GM12874 (cell line): ENCODE results near the gene PDZRN3.

Source experiments
- CTCF ChIP-seq: IDR thresholded peaks from 2 replicates; pipeline ENCODE4 v1.5.1; 2011; ENCODE audit warnings: low read depth, mild to moderate bottlenecking, control low read depth, low read length, moderate library complexity; ENCODE audit not compliant: insufficient read depth

The PDZRN3 gene

DNA sequence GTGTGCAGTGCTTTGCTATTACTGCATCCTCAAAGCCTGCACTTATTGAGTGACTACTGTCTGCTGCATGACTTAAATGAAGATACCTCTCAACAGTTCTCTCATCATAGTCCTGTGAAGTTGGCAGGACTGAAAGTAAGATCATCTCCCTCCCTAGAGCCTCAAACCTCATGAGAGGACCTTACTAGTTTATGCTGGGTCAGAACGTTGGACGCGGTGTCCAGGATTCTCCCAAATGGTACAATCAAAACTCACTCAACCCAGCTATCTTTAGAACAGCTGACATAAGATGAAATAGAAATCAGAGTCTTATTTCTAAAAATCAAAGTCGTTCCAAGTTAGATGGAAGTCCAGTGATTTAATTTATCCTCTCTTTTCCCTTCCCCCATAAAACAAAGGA, 219.7 kb downstream of the PDZRN3 start:
- TF ChIP-seq CTCF, result no peak

DNA sequence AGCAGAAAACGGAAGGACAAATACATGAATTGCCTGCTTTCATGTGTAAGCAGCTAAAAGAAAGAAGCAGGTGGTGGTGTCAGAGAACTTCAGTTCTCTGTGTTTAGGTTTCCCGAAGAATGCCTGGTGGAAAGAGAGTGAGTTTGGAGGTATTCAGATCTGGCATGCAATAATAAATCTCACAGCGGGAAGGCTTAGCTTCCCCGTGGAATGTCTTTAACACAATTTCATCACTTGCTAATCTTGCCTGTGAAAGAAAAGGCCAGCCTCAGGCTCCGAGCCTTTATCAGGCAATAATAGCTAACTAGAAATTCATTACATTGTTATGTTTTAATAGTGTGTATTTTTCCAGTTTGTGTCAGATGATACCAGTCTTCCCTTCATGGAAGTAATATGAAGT, 220.3 kb downstream of the PDZRN3 start:
- no peak for TF ChIP-seq CTCF

- no peak for TF ChIP-seq CTCF
Measured at GRCh38 chr3:73403444-73403843, 221.3 kb downstream of the PDZRN3 start.

DNA sequence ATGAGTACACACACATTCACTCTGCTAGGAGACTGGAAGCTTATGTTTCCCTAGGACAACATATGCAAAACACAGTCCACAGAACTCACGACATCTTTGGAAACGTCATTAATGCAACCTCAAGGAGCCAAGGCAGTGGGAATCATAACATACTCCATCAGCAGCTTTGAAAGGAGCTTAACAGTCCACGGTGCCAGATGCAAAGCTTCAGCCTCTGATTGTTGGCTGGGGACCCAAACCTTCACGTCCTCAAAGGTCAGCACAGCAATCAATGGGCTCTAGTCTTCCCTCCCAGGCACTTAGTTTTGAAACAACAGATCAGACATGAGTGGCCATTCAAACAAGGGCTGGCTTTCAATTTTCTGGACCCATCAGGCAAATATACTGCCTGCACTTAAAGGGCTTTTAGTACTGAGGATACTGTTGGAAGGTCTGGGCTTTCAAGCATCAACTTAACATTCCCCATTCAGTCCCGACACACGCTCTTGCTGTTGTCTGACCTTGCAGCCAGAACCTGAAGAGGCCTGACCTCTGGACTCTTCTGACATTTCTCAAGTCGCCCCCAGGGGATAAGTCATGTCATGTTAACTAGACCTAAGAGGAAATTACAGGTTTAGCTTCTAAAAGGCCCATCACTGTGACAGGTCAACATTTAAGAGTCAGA, 223.0 kb downstream of the PDZRN3 start:
- no peak for TF ChIP-seq CTCF

DNA sequence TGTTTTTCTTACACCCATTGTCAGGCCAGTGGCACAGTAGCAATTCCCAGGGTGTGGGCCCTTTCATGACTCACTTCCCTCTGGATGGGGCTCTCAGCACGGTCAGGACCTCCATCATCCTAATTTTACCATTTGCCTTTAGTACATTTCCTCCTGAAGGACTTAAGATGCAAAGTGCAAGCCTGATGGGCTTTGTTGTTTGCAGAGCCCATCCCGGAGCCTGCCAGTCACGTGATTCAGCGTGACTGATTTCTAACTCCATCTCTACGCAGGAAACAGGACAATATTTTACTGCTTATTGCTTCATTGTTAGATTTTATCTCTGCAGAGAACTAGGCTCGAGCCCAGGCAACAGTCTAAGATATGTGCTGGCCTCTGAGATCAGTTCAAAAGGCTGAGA, 223.7 kb downstream of the PDZRN3 start:
- no peak for TF ChIP-seq CTCF

DNA sequence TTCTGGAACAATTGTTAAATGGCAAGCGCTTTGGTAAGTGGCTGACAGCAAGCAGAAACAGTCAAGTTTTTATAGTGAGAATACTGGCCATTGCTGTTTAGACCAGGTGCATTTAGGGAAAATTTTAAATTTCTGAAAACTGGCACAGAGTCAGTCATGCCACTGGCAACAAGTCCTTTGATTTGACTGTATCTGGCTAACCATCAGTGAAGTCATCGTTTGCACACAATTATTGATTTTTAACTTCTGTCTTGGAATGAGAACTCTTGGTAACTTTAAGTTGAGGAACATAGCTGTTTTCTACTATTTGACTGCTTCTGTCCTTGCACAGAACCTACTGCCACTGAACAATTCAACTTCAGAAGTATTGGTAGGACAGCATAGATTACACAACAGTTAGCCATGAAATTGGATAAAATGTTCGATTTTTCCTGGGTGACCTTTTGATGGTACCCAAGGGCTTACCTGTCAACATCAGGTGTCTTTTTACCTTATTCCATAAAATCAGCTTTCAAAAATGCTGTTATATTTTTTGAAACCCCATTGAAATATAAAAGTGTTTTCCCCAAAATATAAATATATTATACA, 225.0 kb downstream of the PDZRN3 start:
- no peak for TF ChIP-seq CTCF

- no peak for TF ChIP-seq CTCF
Measured at GRCh38 chr3:73399106-73399505, 225.6 kb downstream of the PDZRN3 start.

DNA sequence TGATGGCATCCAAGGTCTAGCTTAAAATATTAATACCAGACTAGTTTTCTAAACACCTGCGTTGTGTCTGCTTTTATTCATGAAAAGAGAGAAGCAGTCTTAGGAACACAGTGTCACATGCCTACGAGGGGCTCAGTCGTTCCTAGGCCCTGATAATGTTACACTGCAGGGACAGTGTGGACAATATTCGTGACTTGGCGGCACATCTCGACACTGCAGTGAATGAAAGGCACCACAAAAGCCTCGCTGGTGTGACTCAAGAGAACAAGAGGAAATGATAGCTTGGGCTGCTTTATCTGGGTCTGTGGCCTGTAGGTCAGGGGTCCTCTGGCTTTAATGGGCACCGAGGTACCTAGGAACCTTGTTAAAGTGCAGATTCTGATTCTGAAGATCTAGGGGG, 226.7 kb downstream of the PDZRN3 start:
- no peak for TF ChIP-seq CTCF
